Activated CD4-positive, alpha-beta T cell treated with anti-CD3 and anti-CD28 coated beads, Interleukin-2, amount 50 U/mL, for 16 hours (primary cell): ENCODE data around the gene GSC.
"Not testable (repeated sequence)": the region's sequence is repeated elsewhere in the genome, so short reads cannot be mapped to it uniquely, and the experiment has no call there.

Experiments
- DNase-seq: peaks from one replicate; pipeline ENCODE4 v3.0.0-alpha.2; 2020

The GSC gene

GRCh38 chr14:94738097-94738496 is 31.8 kb downstream of the GSC start:
- DNase-seq, result no peak

GRCh38 chr14:94728950-94729349 is 41.0 kb downstream of the GSC start:
- DNase-seq, result no peak

GRCh38 chr14:94728440-94728839 is 41.5 kb downstream of the GSC start:
- not testable (repeated sequence) for DNase-seq

GRCh38 chr14:94726649-94727048 is 43.3 kb downstream of the GSC start:
- DNase-seq, result not testable (repeated sequence)

- no peak for DNase-seq
These were observed 44.9 kb downstream of the GSC start for GRCh38 chr14:94724993-94725392.

- no peak for DNase-seq
These were observed 47.5 kb downstream of the GSC start for GRCh38 chr14:94722397-94722796.
